ENCODE data around the gene STAT3.

Gene STAT3

GRCh38 chr17:42345396-42346073 is 42.7 kb downstream of the STAT3 start:
- TF ChIP-seq CTCF (IDR thresholded peaks at IDR 0.05; ENCODE audit: low read depth, low read length, missing control alignments) = no peak
- DNase-seq (ENCODE audit: low read depth) = no peak
- no peak overlapping the region for H3K4me3 ChIP-seq (ENCODE audit: low read depth, low read length)
- in situ Hi-C loops (cut with HindIII; ENCODE audit: low sequenced_read_pairs) = no loop called here

- DNase-seq (ENCODE audit: low read depth) = peak; percentile 50
- no peak overlapping the region for H3K4me3 ChIP-seq (ENCODE audit: low read depth, low read length)
- TF ChIP-seq CTCF (IDR thresholded peaks at IDR 0.05; ENCODE audit: low read depth, low read length, missing control alignments) = no peak
- in situ Hi-C loops (cut with HindIII; ENCODE audit: low sequenced_read_pairs) = no loop called here
Measured at GRCh38 chr17:42342242-42343008, 45.8 kb downstream of the STAT3 start.

GRCh38 chr17:42341568-42341967 is 46.7 kb downstream of the STAT3 start:
- in situ Hi-C loops (cut with HindIII; ENCODE audit: low sequenced_read_pairs) = no loop called here

GRCh38 chr17:42340691-42341127 is 47.5 kb downstream of the STAT3 start:
- no peak for TF ChIP-seq CTCF (IDR thresholded peaks at IDR 0.05; ENCODE audit: low read depth, low read length, missing control alignments)
- in situ Hi-C loops (cut with HindIII; ENCODE audit: low sequenced_read_pairs) = no loop called here
- no peak for DNase-seq (ENCODE audit: low read depth)
- no peak overlapping the region for H3K4me3 ChIP-seq (ENCODE audit: low read depth, low read length)

More at GRCh38 chr17:42341568-42341967, 46.7 kb downstream of the STAT3 start:
- H3K4me3 ChIP-seq (ENCODE audit: low read depth, low read length) = no peak overlapping the region
- DNase-seq (ENCODE audit: low read depth) = no peak
- TF ChIP-seq CTCF (IDR thresholded peaks at IDR 0.05; ENCODE audit: low read depth, low read length, missing control alignments) = no peak

- DNase-seq (ENCODE audit: low read depth) = no peak
- H3K4me3 ChIP-seq (ENCODE audit: low read depth, low read length) = no peak overlapping the region
- in situ Hi-C loops (cut with HindIII; ENCODE audit: low sequenced_read_pairs) = no loop called here
- no peak for TF ChIP-seq CTCF (IDR thresholded peaks at IDR 0.05; ENCODE audit: low read depth, low read length, missing control alignments)
Measured at GRCh38 chr17:42339221-42339620, 49.0 kb downstream of the STAT3 start.

- in situ Hi-C loops (cut with HindIII; ENCODE audit: low sequenced_read_pairs) = no loop called here
- H3K4me3 ChIP-seq (ENCODE audit: low read depth, low read length) = no peak overlapping the region
- no peak for DNase-seq (ENCODE audit: low read depth)
- TF ChIP-seq CTCF (IDR thresholded peaks at IDR 0.05; ENCODE audit: low read depth, low read length, missing control alignments) = no peak
Measured at GRCh38 chr17:42338427-42338985, 49.7 kb downstream of the STAT3 start.

All from astrocyte of the cerebellum (primary cell).